GM21717 (cell line): ENCODE measurements around the gene PDCD7.
"Not testable (repeated sequence)": the region's sequence is repeated elsewhere in the genome, so short reads cannot be mapped to it uniquely, and the experiment has no call there.

Experiments used
- ATAC-seq: cut with Tn5 transposase; IDR thresholded peaks from one replicate; pipeline ENCODE4 v1.9.1; 2021; ENCODE audit warnings: mild to moderate bottlenecking, moderate library complexity; ENCODE audit not compliant: unreplicated experiment

The PDCD7 gene, protein sequence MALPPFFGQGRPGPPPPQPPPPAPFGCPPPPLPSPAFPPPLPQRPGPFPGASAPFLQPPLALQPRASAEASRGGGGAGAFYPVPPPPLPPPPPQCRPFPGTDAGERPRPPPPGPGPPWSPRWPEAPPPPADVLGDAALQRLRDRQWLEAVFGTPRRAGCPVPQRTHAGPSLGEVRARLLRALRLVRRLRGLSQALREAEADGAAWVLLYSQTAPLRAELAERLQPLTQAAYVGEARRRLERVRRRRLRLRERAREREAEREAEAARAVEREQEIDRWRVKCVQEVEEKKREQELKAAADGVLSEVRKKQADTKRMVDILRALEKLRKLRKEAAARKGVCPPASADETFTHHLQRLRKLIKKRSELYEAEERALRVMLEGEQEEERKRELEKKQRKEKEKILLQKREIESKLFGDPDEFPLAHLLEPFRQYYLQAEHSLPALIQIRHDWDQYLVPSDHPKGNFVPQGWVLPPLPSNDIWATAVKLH

DNA sequence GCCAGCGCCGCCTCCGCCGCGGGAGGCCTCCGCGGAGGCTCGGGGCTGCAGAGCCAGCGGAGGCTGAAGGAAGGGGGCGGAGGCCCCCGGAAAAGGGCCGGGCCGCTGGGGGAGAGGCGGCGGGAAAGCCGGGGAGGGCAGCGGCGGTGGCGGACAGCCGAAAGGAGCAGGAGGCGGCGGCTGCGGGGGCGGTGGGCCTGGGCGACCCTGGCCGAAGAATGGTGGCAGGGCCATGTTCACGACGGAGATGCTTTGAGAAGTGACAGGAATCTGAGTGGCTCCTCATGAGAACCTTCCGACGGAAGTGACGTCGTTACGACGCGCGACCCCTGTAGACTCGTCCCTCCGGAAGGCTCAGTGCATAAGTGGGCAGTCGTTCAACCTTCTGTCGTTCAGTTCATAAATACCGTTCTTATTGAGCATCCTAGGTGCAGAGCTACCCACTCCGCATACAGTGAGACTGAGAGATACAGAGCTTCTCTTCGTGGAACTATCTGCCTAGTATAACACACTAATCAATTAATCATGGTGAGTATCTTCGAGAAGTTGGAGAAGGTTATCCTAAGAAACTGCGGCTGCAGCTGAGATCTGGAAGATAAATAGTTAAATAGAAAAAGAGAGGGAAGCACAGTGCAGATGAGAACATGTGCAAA, at the start of gene PDCD7:
Gene PDCD7, minus strand, starts transcription at position 261 of the 653 bp plus-strand sequence. Its CDS starts 27 bp downstream, at position 234.
- peak; percentile 88 for ATAC-seq

DNA sequence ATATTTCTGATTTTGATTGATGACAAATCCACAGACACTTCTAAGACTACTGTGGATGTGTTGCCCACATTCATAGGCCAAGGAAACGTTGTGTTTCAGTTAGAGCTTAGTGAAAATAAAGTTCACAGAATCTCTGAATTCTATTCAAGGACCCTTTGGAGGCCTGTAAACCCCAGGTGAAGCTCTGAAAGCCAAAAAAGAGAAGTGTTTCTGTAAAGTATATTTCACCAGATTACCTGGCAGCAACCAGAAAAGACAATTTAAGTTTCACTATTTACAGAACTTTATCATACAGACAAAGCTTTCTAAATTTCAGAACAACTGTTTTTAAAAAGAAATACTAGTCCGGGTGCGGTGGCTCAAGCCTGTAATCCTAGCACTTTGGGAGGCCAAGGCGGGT, 48.9 kb upstream of the PDCD7 start:
- ATAC-seq = no peak

GRCh38 chr15:65181582-65182353, 48.2 kb upstream of the PDCD7 start:
- not testable (repeated sequence) for ATAC-seq

GRCh38 chr15:65180167-65180566, 46.6 kb upstream of the PDCD7 start:
- ATAC-seq = no peak

DNA sequence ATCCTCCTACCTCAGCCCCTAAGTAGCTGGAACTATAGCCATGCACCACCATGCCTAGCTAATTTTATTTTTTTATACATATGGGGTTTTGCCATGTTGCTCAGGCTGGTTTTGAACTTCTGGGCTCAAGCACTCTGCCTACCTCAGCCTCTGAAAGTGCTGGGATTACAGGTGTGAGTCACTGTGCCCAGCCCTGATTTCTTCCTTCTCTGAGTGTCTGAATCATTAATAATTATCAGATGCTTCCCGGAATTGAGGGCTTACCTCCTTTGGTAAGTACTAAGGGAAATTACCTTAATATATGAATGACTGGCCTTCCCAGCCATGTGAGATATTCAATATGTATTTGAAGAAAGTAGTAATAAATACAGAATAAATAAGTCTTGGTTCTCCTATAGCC, 44.3 kb upstream of the PDCD7 start:
- no peak for ATAC-seq

DNA sequence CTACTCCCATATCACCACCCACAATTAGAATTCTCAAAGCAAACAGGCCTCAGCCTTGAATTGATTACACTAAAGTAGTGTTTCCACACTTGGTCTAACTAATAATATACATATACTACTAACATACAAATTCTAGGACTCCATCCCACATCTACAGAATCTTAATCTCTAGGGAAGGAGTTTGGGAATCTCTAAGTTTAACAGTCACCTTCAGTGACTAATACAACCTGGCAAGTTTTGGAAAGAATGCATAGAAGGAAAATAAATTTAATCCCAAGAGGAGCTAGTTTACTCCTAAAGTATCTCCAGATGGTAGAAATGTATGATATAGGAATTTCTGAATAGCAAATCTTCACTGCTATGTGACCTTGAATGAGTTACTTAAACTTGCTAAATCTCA, 42.4 kb upstream of the PDCD7 start:
- no peak for ATAC-seq

DNA sequence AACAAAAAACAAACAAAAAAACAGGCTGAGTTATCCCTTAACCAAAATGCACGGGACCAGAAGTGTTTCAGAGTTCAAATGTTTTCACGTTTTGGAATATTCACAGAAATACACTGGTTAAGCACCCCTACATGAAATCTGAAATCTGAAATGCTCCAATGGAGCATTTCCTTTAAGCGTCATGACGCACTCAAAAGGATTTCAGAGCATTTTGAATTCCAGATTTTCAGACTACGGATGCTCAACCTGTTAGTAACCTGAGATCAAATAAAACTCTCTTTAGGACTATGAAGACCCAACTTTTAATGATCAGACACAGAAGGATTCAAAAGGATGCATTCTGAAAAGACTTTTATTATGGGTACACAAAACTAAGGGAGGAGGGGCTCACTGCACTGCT, 41.9 kb upstream of the PDCD7 start:
- ATAC-seq = no peak

DNA sequence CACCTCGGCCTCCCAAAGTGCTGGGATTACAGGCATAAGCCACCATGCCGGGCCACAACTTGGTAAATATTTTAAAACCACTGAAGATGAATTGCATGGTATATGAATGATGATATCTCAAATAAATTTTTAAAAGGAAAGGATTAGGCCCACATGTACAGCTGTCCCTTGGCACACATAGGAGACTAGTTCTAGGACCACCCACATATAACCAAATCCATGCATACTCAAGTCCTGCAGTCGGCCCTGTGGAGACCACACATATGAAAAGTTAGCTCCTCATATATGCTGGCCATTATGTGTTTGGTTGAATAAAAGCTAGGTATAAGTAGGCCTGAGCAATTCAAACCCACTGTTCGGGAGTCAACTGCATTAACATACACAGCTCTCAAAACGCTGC, 40.9 kb upstream of the PDCD7 start:
- ATAC-seq = no peak

GRCh38 chr15:65172531-65172930, 38.9 kb upstream of the PDCD7 start:
- no peak for ATAC-seq

DNA sequence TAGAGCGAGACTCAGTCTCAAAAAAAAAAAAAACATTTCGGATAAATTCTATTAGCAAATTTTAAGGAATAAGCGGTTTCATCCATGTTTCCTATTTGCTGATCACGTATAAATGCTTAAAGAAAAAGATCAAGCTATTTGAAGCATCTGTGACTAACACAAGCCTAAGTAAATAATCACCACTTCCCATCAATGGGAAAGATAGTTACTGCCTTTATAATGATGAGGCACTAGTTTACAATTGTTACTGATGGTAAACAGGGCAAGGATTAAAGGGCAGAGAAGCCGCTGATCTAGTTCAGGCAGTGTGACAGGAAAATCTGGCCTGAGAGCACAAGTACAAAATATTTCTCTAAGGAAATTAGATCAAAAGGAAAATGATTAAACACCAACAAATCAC, 37.8 kb upstream of the PDCD7 start:
- no peak for ATAC-seq

- ATAC-seq = no peak
These were observed 32.3 kb upstream of the PDCD7 start for GRCh38 chr15:65165875-65166274.

- no peak for ATAC-seq
These were observed 30.5 kb upstream of the PDCD7 start for GRCh38 chr15:65164139-65164538.

DNA sequence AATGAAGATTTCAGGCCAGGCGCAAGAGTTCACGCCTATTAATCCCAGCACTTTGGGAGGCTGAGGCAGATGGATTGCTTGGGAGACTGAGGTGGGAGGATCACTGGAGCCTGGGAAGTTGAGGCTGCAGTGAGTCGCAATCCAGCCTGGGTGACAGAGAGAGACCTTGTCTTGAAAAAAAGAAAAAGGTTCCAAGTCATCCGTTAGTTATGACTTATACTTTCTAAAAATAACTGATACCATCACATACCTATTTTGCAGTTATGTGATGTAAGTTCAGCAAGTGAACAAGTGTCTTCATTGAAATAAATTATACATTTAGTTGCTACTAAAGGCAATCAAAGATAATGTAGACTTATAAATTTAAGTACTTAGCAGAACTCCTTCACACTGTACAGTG, 29.4 kb upstream of the PDCD7 start:
- no peak for ATAC-seq

GRCh38 chr15:65156692-65157091, 23.1 kb upstream of the PDCD7 start:
- no peak for ATAC-seq

GRCh38 chr15:65154720-65155119, 21.1 kb upstream of the PDCD7 start:
- ATAC-seq = no peak

GRCh38 chr15:65147902-65148301, 14.3 kb upstream of the PDCD7 start:
- ATAC-seq = no peak

DNA sequence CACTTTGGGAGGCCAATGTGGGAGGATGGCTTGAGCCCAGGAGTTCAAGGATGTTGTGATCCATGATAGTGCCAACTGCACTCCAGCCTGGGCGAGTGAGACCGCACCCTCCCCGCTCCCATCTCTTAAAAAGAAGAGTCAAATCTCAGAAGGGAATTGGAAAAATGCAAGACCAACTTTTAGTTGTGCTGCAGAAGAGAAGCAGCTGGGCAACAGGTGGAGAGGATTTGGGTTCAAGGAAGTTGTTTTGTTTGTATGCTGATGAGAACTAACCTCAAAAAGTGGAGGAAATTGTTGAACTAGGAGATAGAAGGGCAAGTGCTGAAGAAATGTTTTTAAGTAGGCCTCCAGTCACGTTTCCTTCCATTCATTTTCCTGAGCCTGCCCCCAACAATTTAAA, 12.8 kb upstream of the PDCD7 start:
- no peak for ATAC-seq

DNA sequence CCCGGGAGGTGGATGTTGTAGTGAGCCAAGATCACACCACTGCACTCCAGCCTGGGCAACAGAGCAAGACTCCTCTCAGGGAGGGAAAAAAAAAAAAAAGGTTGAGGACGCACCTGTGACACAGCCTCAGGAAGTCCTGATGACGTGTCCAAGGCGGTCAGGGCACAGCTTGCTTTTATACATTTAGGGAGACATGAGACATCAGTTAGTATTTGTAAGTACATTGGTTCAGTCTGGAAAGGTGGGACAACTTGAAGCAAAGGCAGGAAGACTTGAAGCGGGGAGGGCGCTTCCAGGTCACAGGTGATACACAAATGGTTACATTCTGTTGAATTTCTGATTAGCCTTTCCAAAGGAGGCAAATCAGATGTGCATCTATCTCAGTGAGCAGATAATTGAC, 5.0 kb upstream of the PDCD7 start:
- ATAC-seq = not testable (repeated sequence)

DNA sequence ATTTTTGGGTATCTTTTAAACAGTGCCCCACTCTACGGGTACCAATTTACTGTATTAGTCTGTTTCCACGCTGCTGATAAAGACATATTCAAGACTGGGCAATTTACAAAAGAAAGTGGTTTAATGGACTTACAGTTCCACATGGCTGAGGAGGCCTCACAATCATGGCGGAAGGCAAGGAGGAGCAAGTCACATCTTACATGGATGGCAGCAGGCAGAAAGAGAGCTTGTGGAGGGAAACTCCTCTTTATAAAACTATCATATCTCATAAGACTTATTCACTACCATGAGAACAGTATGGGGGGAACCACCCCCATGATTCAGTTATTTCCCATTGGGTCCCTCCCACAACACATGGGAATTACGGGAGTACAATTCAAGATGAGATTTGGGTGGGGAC, 4.3 kb upstream of the PDCD7 start:
- not testable (repeated sequence) for ATAC-seq

DNA sequence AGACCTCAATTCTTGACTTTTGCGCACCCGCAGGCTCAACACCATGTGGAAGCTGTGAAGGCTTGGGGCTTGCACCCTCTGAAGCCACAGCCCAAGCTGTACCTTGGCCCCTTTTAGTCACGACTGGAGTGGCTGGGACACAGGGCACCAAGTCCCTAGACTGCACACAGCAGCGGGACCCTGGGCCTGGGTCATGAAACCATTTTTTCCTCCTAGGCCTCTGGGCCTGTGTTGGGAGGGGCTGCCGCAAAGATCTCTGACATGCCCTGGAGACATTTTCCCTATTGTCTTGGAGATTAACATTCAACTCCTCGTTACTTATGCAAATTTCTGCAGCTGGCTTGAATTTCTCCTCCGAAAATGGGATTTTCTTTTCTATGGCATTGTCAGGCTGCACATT, 3.5 kb upstream of the PDCD7 start:
- ATAC-seq = not testable (repeated sequence)

- no peak for ATAC-seq
These were observed 930 bp upstream of the PDCD7 start for GRCh38 chr15:65134538-65134937.
